Muscle layer of duodenum (tissue), 2 donors: Measurements from ENCODE around the gene RGS7.
"Not testable (repeated sequence)": the region's sequence is repeated elsewhere in the genome, so short reads cannot be mapped to it uniquely, and the experiment has no call there.

ENCODE experiments used
- H3K27ac ChIP-seq: one replicate; pipeline ENCODE4 v1.7.0; 2013; ENCODE audit warnings: mild to moderate bottlenecking, low read length
- H3K27me3 ChIP-seq: one replicate; pipeline ENCODE4 v1.7.0; 2013; ENCODE audit warnings: low read depth, mild to moderate bottlenecking, control low read depth, low read length
- H3K36me3 ChIP-seq, 2 donors: one replicate each; pipeline ENCODE4 v1.7.0; 2013; ENCODE audit warnings: low read length in 2 of 2, control low read depth in 1 of 2, mild to moderate bottlenecking in 1 of 2; ENCODE audit not compliant: insufficient read depth in 2 of 2, control insufficient read depth in 1 of 2
- H3K4me1 ChIP-seq, 2 donors: one replicate each; pipeline ENCODE4 v1.7.0; 2013; ENCODE audit warnings: low read length in 2 of 2, mild to moderate bottlenecking in 2 of 2, control low read depth in 1 of 2, moderate library complexity in 1 of 2; ENCODE audit not compliant: insufficient read depth in 2 of 2, control insufficient read depth in 1 of 2
- H3K4me3 ChIP-seq, 2 donors: one replicate each; pipeline ENCODE4 v1.7.0; 2013; ENCODE audit warnings: low read length in 2 of 2, low read depth in 1 of 2, mild to moderate bottlenecking in 1 of 2
- H3K9me3 ChIP-seq, 2 donors: one replicate each; pipeline ENCODE4 v1.7.0; 2013; ENCODE audit warnings: low read length in 2 of 2, control low read depth in 1 of 2, mild to moderate bottlenecking in 1 of 2; ENCODE audit not compliant: control insufficient read depth in 1 of 2
- donor health status: healthy.

The RGS7 gene

GRCh38 chr1:240905225-240905765 lies 451.7 kb downstream of the RGS7 start:
- no peak overlapping the region for H3K27ac ChIP-seq
- no peak overlapping the region for H3K4me3 ChIP-seq
- peaks cover 0 to 3% of the 10 kb centered on the region in 2 donors for H3K9me3 ChIP-seq
- H3K36me3 ChIP-seq, result no peaks in the 10 kb centered on the region
- no peaks in the 10 kb centered on the region for H3K27me3 ChIP-seq
- H3K4me1 ChIP-seq, result no peaks in the 10 kb centered on the region

- H3K27me3 ChIP-seq, H3K4me3 ChIP-seq, H3K9me3 ChIP-seq, H3K27ac ChIP-seq, H3K4me1 ChIP-seq, H3K36me3 ChIP-seq: not testable (repeated sequence)
These were observed 461.6 kb downstream of the RGS7 start for GRCh38 chr1:240895424-240895823.

- no peak overlapping the region for H3K4me3 ChIP-seq
- H3K27ac ChIP-seq, result no peak overlapping the region
- no peaks in the 10 kb centered on the region for H3K4me1 ChIP-seq
- H3K27me3 ChIP-seq, result no peaks in the 10 kb centered on the region
- no peaks in the 10 kb centered on the region for H3K36me3 ChIP-seq
- no peaks in the 10 kb centered on the region for H3K9me3 ChIP-seq
These were observed 468.3 kb downstream of the RGS7 start for GRCh38 chr1:240888787-240889048.

- Histone ChIP-seq H3K36me3 (no peaks in the 10 kb centered on the region), H3K4me3 (no peak overlapping the region), H3K27me3 (no peaks in the 10 kb centered on the region), H3K4me1 (no peaks in the 10 kb centered on the region), H3K27ac (no peak overlapping the region), H3K9me3 (peaks cover 0 to 4% of the 10 kb centered on the region in 2 donors)
These were observed 468.8 kb downstream of the RGS7 start for GRCh38 chr1:240888039-240888786.

GRCh38 chr1:240883490-240883889 lies 473.5 kb downstream of the RGS7 start:
- no peaks in the 10 kb centered on the region for H3K4me1 ChIP-seq
- no peaks in the 10 kb centered on the region for H3K36me3 ChIP-seq
- no peak overlapping the region for H3K27ac ChIP-seq
- no peak overlapping the region for H3K4me3 ChIP-seq
- peaks cover 0 to 4% of the 10 kb centered on the region in 2 donors for H3K9me3 ChIP-seq
- no peaks in the 10 kb centered on the region for H3K27me3 ChIP-seq

- H3K36me3 ChIP-seq, H3K27ac ChIP-seq, H3K27me3 ChIP-seq, H3K9me3 ChIP-seq, H3K4me1 ChIP-seq, H3K4me3 ChIP-seq: not testable (repeated sequence)
These were observed 474.2 kb downstream of the RGS7 start for GRCh38 chr1:240882656-240883308.

GRCh38 chr1:240878631-240879030 lies 478.4 kb downstream of the RGS7 start:
- H3K36me3 ChIP-seq, result no peaks in the 10 kb centered on the region
- no peak overlapping the region for H3K4me3 ChIP-seq
- no peaks in the 10 kb centered on the region for H3K4me1 ChIP-seq
- H3K9me3 ChIP-seq, result peaks cover 0 to 4% of the 10 kb centered on the region in 2 donors
- no peak overlapping the region for H3K27ac ChIP-seq
- H3K27me3 ChIP-seq, result no peaks in the 10 kb centered on the region

GRCh38 chr1:240877605-240878004 lies 479.4 kb downstream of the RGS7 start:
- no peaks in the 10 kb centered on the region for H3K4me1 ChIP-seq
- no peaks in the 10 kb centered on the region for H3K27me3 ChIP-seq
- H3K36me3 ChIP-seq, result no peaks in the 10 kb centered on the region
- H3K9me3 ChIP-seq, result no peaks in the 10 kb centered on the region
- no peak overlapping the region for H3K4me3 ChIP-seq
- no peak overlapping the region for H3K27ac ChIP-seq

GRCh38 chr1:240876071-240876470 lies 480.9 kb downstream of the RGS7 start:
- no peaks in the 10 kb centered on the region for H3K9me3 ChIP-seq
- no peaks in the 10 kb centered on the region for H3K27me3 ChIP-seq
- no peaks in the 10 kb centered on the region for H3K36me3 ChIP-seq
- no peak overlapping the region for H3K27ac ChIP-seq
- H3K4me3 ChIP-seq, result no peak overlapping the region
- H3K4me1 ChIP-seq, result no peaks in the 10 kb centered on the region

GRCh38 chr1:240869071-240869470 lies 487.9 kb downstream of the RGS7 start:
- H3K36me3 ChIP-seq, result no peaks in the 10 kb centered on the region
- no peak overlapping the region for H3K4me3 ChIP-seq
- no peak overlapping the region for H3K27ac ChIP-seq
- no peaks in the 10 kb centered on the region for H3K4me1 ChIP-seq
- no peaks in the 10 kb centered on the region for H3K27me3 ChIP-seq
- H3K9me3 ChIP-seq, result no peaks in the 10 kb centered on the region

GRCh38 chr1:240866724-240867123 lies 490.3 kb downstream of the RGS7 start:
- Histone ChIP-seq H3K27ac (no peak overlapping the region), H3K36me3 (no peaks in the 10 kb centered on the region), H3K27me3 (no peaks in the 10 kb centered on the region), H3K4me3 (no peak overlapping the region), H3K4me1 (no peaks in the 10 kb centered on the region), H3K9me3 (no peaks in the 10 kb centered on the region)

GRCh38 chr1:240860023-240860422 lies 497.0 kb downstream of the RGS7 start:
- Histone ChIP-seq H3K4me3 (no peak overlapping the region), H3K4me1 (no peaks in the 10 kb centered on the region), H3K9me3 (no peaks in the 10 kb centered on the region), H3K27ac (no peak overlapping the region), H3K36me3 (no peaks in the 10 kb centered on the region), H3K27me3 (no peaks in the 10 kb centered on the region)
